HG02938 (cell line): Measurements from ENCODE around the gene PDE4C.

Experiments used
- ATAC-seq: cut with Tn5 transposase; IDR thresholded peaks from one replicate; pipeline ENCODE4 v1.9.1; 2021; ENCODE audit warnings: mild to moderate bottlenecking, moderate library complexity; ENCODE audit not compliant: unreplicated experiment

PDE4C gene

DNA sequence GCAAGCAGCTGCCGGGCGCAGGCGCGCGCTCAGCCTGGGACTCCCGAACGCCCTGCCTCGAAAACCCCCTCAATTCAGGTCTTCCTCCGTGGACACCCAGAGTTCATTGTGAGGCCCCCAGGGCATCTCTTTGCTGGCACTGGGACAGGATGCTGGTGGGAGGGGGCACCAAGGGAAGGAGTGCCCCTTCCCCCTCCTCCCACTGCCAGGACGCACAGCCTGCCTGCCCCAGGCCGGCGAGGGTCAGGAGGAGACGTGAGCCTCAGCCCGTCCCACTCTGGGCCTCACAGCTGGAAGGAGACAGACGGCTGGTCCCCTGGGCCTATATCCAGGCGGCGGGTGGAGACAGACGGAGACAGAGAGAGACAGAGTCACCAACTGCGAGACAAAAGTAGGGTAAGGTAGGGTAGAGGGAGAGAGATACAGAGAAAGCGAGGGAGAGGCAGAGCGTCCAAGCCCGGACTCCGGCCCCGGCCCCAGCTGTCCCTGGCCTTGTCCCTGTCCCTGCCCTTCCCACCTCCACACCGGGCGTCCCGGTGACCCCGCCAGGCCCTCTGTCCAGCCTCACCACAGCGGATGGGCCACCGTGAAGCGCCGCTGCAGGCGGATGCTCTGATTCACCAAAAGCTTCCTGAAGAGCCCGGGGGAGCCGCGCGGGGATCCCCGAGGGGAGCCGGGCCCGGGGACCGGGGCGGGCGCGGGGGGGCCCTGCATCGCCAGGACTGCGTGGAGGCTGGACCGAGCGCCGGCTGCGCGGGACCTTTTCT is at the start of gene PDE4C:
PDE4C (minus strand) TSS at position 737 of the 767 bp plus-strand sequence; CDS start at position 714, 23 bp downstream.
- ATAC-seq: no peak

DNA sequence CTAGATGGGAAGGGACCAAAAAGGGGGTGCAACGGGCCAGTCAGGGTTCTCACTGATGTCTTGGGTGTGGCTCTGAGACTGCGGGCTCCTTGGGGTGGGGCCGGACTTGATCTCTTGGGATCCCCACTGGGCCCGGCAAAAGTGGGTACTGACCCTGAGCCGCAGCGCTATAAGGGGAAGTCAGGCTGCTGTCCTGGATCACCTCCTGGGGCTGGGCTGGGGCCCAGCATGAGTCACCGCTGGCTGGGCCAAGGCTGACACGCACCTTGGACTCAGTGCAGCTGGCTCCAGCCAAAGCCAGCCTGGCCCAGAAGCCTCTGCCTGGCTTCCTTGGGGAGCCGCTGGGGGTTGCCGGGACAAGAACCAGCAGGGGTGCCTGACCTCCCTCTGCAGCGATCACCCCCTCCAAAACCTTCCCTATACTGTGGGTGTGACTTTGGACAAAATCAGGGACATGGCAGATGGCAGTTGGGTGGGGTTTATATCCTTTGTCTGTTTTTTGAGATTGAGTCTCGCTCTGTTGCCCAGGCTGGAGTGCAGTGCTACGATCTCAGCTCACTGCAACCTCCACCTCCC is 48.6 kb upstream of the PDE4C start:
- no peak for ATAC-seq

- ATAC-seq: no peak
These were observed 48.1 kb upstream of the PDE4C start, which contains the start of gene IQCN for GRCh38 chr19:18274219-18274780. Gene IQCN (minus strand): TSS chr19:18274452. CDS start chr19:18269478, 4,974 bp downstream.

- ATAC-seq: no peak
These were observed 47.5 kb upstream of the PDE4C start for GRCh38 chr19:18273561-18274218.

DNA sequence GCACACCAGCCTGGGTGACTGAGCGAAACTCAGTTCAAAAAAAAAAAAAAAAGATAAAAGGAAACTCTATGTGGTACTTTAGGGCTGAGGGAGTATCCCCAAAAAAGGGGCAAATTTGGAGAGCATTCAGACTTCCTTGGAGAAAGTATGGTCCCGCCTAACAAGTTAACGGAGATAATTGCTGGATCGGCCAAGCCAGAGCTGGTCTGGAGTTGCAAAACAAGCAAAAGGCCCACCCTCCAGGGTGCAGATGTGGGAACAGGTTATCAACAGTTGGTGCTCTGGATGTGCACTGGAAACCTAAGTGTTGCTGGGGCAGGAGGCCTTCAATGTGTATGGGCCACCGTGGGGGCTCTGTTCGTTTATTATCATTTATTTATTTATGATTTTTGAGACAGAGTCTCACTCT is 45.2 kb upstream of the PDE4C start:
- ATAC-seq: no peak

DNA sequence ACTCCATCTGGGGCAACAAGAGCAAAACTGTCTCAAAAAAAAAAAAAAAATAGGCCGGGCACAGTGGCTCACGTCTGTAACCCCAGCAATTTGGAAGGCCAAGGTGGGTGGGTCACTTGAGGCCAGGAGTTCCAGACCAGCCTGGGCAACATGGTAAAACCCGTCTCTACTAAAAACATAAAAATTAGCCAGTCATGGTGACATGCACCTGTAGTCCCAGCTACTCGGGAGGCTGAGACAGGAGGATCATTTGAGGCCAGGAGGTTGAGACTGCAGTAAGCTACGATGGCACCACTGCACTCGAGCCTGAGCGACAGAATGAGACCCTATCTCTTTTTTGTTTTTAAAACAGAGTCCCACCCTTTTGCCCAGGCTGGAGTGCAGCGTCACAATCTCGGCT is 44.1 kb upstream of the PDE4C start:
- ATAC-seq: no peak

GRCh38 chr19:18269070-18269723 is 43.0 kb upstream of the PDE4C start:
- no peak for ATAC-seq

DNA sequence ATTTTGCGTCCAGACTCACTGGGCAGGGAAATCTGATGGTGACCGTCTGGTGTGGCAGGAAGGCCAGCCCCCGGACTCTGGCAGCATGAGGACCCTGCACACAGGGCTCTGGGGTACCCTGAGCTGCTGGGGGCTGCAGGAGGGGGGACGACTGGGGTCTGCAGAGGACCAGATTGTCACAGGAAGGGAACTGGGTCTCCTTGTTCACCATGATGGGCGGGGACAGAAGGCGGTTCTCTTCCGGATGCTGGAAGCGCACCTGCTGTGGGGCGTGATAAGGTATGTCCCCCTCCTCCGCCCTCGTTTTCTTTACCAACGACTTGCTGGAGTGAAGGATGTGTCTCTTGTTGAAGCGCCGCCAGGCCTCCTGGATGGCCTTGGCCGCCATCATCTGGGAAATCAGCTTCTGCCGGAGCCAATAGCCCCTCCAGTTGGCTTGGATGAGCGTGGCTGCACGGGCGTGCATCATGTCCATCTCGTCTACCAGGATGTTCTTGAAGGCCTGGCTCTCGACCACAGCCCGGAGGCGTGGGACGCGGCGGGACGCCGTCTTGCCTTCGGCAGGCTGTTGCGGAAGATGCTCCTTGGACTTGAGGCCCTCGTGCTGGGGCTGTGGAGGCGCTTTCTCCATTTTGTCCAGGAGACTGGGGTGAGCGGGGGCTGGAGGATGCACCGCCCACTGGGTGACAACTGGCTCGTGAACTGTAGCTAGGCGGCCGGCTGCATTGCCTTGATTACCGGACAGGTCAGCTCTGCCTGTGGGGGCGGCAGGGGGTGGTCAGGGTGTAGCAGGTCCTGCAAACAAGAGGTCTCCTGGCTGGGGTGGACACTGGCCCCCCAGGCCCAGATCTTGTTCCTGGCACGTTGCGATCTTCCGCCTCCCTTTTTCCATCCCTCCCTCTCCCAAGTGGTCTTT is 40.8 kb upstream of the PDE4C start:
- no peak for ATAC-seq

- ATAC-seq: no peak
These were observed 39.3 kb upstream of the PDE4C start for GRCh38 chr19:18265582-18265981.

GRCh38 chr19:18264971-18265540 is 38.8 kb upstream of the PDE4C start:
- ATAC-seq: no peak

DNA sequence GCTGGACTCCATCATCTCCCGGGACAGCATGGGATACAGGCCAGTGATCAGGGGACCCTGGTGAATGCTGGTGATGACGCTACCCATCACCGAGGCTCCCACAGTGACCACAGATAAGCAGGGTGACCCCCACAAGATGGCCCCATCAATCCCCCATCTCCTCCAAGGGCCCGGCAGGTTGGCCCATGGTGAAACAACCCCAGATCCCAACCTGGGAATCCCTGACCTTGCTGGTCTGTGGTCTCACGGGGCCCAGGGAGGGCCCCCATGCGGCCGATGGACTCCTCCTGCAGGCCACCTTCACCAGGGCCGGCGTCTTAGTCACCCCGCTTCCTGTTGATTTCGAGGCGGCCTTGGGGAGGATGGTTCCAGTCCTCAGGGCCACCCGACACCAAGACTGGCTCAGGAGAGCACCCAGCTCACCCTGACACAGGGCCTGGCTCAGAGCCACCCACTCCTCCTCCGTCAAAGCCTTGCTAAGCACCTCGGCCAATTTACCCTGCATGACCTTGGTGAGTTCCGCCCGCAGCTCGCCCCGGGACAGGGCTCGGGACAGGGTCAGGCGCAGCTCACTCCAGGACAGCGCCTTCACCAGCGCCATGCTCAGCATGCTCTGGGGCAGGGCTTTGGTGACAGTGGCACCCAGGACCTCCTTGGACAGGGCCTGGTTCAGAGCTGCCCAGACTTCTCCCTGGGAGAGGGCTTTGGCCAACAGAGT is 38.1 kb upstream of the PDE4C start:
- ATAC-seq: no peak

DNA sequence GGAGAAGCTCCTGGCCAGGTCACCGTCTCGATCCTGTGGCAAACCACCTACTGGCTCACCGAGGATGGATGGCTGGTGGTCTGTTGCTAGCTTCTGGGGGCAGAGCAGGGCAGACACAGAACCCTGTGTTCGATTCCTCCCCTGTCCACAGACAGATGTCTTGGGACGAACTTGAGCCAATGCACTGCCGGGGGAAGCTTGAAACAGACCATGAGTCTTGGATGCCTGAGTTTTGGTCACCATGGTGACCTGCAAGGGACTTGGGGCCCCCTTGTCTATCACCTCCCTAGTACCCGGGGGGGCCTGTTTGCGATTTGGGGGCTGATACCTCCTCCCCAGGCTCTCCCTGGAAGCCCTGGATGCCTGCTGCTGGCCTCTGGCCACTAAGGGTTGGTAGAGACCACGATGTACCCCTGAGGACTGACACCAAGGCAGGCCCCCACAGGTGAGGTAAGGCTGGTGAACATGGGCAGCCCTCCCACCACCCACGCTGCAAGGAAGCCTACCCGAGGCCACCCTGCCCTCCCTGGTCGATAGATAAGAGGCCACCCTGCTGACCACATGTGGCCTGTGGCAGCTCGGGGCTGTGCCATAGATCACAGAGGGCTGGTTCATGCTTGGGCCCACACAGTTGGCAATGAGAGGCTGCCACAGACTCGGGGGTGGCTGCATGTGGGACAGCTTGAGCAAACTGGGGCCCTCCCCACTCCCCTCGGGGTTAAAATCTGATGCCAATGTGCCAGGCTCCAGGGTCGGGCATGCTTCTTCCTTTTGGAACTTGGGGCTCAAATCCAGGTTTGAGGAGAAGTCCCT is 37.3 kb upstream of the PDE4C start:
- no peak for ATAC-seq

DNA sequence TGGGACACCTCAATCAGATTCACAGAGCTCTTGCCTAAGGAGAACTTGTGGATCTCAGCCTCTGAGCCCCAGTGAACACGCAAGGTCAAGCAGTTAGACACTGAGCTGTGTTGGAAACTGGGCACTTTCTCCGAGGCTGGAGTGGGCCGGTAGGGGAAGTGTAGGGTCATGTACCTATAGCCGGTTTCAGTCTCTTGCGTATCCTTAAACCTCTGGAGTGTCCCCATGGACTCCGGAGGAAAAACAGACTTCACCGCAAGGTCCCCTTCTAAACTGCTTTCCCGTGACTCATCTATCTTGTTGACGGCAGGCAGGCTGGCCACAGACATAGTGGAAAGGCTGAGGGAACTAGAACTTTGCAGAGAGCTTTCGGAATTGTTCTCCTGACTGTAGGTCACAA is 36.7 kb upstream of the PDE4C start:
- no peak for ATAC-seq

- no peak for ATAC-seq
These were observed 35.9 kb upstream of the PDE4C start for GRCh38 chr19:18262144-18262543.

GRCh38 chr19:18261474-18261873 is 35.2 kb upstream of the PDE4C start:
- ATAC-seq: no peak

DNA sequence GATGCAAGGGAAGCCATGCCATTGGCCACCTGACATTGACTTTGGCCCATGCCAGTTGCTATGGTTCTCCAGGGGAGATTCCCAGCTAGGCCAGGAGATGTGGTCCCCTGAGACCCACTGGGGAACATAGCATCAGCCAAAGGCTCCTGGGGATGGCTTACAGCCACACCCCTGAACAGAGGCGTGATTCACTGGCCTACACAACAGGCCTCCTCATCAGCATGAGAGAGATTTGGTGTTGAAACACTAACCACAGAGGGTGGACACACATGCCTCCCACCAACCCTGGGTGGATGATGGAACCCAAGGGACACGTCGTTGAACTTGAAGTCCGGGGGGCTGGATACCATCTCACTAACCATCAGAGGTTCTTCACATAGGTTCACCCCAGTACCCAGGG is 33.7 kb upstream of the PDE4C start:
- no peak for ATAC-seq

DNA sequence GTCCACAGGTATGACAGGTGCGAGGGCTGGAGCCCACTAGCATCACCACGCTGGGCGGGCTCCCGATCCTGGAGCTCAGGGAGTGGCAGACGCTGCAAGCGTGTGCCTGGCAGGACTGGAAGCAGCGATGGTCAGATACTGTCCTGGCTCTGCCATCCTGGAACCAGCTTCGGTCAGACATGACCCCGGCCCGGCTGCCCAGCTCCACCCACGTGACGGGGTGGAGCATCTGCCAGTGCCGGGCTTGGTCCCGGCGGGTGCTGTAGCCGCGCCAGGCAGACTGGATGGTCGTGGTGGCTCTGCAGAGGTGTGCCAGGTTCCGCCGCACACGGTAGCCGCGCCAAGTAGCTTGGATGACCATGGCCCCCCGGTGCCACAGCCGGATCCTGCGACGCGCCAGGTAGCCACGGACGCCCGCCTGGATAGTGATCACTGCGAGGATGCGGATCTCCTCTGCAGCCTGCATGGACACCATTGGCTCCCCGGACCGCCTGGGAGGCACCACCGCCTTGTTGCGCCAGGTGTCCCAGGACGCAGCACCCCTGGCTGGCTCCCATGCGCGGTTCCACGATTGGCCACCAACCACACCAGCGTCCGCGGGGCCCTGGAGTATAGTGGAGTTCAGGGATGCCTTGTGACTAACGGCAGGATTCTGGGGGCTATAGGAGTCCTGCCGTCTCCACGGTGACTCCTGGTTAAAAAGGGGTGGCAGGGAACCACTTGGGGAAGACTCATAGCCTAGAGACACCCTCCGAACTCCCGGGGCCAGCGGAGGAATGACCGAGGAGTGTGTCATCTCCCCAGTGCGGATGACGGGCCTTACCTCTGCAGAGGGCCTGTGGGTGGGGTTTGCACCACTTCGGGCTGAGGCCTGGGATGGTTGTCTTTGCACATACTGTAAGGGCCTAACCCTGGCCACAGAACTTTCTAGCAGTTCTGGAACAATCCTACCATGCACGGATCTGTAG is 31.5 kb upstream of the PDE4C start:
- ATAC-seq: no peak
